Activated CD4-positive, alpha-beta T cell treated with anti-CD3 and anti-CD28 coated beads, Interleukin-2, amount 50 U/mL, for 24 hours (primary cell): ENCODE results near the gene PROSER2.

Experiments
- DNase-seq, 2 donors: peaks; one replicate each; pipeline ENCODE4 v3.0.0-alpha.2; 2020; ENCODE audit warnings: low read depth in 1 of 2, low spot score in 1 of 2

The PROSER2 gene

GRCh38 chr10:11823122-11823988 is at the start of gene PROSER2:
TSS of gene PROSER2 (plus strand) at chr10:11823356. CDS start at chr10:11852078, 28,722 bp downstream.
- peak in 1 of 2 donors; percentile 9 for DNase-seq

GRCh38 chr10:11773761-11774441 is 49.3 kb upstream of the PROSER2 start:
- no peak for DNase-seq

GRCh38 chr10:11775412-11775811 is 47.7 kb upstream of the PROSER2 start:
- no peak for DNase-seq

- no peak for DNase-seq
Observed at GRCh38 chr10:11776080-11776479, 47.1 kb upstream of the PROSER2 start.

GRCh38 chr10:11781114-11781513 is 42.0 kb upstream of the PROSER2 start:
- no peak for DNase-seq

- DNase-seq = peak in 1 of 2 donors; percentile 28
Observed at GRCh38 chr10:11782793-11783557, 40.2 kb upstream of the PROSER2 start.

- no peak for DNase-seq
Observed at GRCh38 chr10:11783558-11783865, 39.6 kb upstream of the PROSER2 start.

GRCh38 chr10:11787374-11787773 is 35.8 kb upstream of the PROSER2 start:
- no peak for DNase-seq

- DNase-seq = no peak
Observed at GRCh38 chr10:11787846-11788245, 35.3 kb upstream of the PROSER2 start.

- no peak for DNase-seq
Observed at GRCh38 chr10:11789306-11789705, 33.9 kb upstream of the PROSER2 start.

- DNase-seq = no peak
Observed at GRCh38 chr10:11789956-11790355, 33.2 kb upstream of the PROSER2 start.

GRCh38 chr10:11793762-11794479 is 29.2 kb upstream of the PROSER2 start:
- no peak for DNase-seq

GRCh38 chr10:11794566-11794965 is 28.6 kb upstream of the PROSER2 start:
- DNase-seq = no peak

GRCh38 chr10:11795101-11795920 is 27.8 kb upstream of the PROSER2 start:
- DNase-seq = no peak

- DNase-seq = no peak
Observed at GRCh38 chr10:11796474-11796873, 26.7 kb upstream of the PROSER2 start.

- no peak for DNase-seq
Observed at GRCh38 chr10:11797281-11797680, 25.9 kb upstream of the PROSER2 start.

GRCh38 chr10:11797847-11798633 is 25.1 kb upstream of the PROSER2 start:
- no peak for DNase-seq

- no peak for DNase-seq
Observed at GRCh38 chr10:11798845-11799735, 24.1 kb upstream of the PROSER2 start.

GRCh38 chr10:11799736-11800080 is 23.4 kb upstream of the PROSER2 start:
- no peak for DNase-seq
